Left forelimb (tissue), 1 donor: Measurements from ENCODE around the gene MTG2.

Experiments used
- DNase-seq: peaks from one replicate; pipeline ENCODE4 v3.0.0-alpha.2; 2018; ENCODE audit warnings: low spot score

MTG2 gene

DNA sequence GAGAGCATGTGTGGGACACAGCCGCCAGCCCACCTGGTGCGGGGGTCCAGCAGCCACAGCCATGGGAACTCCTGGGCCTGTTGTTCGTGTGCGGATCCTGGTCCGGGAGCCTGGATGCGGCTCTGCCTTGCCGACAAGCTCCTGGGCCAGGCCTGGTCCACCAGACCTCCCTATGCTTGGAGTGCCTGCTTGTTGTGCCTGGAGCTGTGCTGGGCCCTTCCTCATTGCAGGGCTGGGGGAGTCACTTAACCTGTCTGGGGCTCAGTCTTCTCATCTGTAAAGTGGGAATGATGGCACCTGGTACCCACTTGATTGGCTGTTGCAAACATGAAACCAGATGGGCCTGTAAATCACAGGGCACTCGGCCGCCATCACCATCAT, 52.9 kb downstream of the MTG2 start:
- no peak for DNase-seq

DNA sequence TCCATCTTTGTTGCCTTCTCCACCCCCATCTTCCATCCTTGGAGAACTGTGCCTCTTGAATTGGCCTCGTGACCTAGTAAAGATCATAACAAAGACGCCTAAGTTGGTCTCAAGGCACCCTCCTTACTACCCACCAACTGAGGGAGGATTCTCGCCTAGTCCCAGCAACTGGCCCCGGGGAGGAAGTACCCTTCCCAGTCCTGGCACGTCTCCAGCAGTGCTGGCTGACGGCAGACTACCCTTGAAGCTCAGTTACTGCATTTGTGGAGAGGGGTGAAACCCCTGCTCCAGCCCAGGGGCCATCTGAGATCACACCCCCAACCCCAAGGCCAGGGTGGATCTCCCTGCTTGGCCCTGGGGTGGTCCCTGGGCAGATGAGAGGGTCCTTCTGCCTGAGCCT, 53.4 kb downstream of the MTG2 start:
- DNase-seq, result no peak

DNA sequence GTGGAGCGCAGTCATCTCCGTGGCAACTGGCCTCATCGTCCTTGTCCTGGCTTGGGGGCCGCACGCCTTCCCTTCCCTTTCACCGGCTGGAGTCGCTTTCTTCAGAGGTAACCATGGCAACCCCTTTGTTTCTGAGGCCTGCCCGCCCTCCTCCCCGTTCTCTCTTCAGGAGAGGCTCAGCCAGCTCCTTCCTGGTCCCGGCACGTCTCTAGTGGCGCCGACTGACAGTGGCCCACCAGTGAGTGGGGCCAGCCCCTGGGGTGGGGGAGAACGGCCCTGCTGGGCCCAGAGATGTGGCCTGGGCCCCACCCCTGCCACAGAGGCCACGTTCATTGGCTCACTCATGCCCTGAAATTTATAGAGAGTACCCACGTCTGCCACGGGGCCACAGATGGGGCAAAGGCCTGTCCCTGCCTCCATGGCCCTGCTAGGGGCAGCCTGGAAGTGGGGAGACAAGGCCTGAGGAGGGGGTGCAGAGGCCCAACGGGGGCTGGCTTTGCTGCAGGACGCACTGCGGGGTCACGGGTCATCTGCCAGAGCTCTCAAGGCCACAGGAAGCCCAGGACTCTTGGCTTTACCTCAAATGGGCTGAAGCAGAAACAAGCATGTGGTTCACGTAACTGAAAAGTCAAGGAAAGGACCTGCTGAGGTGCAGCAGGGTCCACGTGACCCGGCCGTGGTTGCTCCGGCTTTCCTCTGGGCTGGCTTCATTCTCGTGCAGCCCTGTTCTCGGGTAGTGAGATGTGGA, 54.1 kb downstream of the MTG2 start:
- DNase-seq, result no peak

DNA sequence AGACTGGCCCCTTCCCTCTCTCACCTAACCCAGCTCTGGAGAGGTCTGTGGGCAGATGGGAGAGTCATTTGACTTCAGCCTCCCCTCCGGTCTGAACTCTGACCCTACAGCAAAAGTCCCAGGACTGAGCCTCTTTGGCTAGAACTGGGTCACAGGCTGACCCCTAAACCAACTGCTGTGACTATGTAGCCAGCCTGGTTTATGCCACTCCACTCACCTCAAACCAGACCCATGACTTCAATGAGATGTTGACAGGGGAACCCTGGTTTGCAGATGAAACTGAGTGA, 54.6 kb downstream of the MTG2 start:
- no peak for DNase-seq

DNA sequence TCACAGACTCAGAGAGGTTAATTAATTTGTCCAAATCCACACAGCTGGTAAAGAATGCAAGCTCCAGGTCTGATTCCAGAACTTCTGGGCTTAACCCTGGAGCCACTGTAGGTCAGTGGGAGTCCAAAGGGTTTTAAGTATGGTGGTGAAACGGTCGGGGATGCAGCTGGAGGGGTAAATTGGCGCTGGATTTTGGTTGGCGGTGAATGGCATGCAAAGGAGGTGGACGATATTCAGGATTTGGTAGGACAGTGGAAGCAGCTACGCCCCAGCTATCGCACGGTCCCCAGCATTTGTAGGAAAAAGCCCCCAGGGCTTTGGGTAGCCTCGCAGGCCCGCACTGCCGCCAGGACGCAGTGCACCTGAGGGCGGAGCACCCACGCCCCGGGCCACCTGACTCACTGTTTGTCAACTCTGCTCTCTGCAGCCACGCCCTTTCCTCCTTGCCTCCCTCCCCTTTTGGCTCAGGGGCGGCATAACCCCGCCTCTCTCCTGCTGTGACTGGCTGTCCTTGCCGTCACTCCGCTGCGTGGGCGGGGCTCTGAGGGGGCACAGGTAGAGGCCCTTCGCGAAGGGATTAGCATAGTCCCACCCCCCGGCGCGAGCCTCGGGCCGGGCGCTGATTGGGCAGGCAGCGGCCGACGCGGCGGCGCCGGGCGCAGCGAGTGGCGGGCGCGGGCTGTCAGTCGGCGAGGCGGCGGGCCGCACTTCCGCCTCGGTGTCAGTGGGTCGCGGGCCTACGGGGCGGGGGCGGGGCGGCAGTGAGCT, 55.2 kb downstream of the MTG2 start, which contains the start of gene OSBPL2:
TSS of gene OSBPL2 (plus strand) at position 721 of the 768 bp plus-strand sequence. CDS start 17,664 bp downstream, outside the sequence.
- peak; percentile 100 for DNase-seq

DNA sequence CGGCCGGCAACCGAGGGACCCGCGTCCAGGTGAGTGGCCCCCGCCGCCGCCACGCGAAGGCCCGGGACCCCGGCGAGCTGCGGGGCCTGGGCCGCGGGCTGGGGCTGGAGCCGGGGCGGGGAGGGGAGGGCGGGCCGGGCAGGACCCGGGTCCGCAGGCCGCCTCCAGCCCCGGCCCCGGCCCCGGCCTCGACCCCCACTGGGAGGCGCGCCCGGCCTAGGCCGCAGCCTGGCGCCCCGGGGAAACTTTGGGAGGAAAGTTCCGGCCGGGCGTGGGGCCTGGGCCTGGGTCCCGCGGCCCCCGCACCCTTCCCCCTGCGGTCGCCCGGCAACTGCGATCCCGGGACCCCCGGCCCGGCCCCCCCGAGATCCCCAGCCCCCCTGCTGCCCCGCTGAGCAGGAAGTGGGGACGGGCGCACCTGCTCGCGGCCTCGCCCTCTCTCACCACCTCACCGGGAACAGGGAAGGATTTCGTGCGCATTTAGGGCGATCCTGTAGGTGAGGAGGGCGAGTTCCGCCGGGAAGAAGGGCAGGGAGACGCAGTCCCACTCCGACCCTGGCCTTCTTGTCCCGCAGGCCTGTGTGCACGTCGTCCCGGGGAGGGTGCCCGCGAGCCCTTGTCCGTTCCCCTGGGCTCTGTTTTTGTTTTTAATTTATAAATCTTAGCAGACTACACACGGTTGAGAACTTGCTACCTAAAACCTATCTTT, 55.9 kb downstream of the MTG2 start:
- DNase-seq, result no peak

DNA sequence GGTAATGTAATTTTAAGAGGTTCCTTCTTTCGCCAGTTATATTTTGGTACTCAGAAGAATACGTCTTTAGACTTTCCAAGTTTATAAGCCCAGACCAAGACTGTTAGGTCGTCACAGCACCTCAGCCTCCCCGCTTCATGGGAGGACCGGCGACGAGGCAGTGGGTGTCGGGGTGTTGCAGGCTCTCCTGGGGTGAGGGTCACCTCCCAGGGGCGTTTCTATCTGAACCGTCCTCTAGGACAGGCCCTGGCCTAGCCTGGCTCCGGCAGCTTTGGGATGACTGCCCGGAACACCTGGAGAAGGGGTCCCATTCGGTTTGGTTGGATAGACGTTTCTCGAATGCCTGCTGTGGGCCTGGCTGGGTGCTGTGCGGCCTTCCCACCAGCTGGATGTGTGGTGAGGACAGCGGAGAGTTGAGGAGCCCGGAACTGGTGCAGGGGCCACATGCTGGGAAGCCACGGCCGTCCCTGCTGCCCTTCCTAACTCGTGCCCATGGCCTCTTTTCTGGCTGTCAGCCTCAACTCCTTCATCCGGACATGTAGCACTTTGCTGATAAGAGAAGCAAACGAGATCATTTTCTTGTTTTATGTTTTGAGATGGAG, 56.6 kb downstream of the MTG2 start:
- DNase-seq, result no peak

DNA sequence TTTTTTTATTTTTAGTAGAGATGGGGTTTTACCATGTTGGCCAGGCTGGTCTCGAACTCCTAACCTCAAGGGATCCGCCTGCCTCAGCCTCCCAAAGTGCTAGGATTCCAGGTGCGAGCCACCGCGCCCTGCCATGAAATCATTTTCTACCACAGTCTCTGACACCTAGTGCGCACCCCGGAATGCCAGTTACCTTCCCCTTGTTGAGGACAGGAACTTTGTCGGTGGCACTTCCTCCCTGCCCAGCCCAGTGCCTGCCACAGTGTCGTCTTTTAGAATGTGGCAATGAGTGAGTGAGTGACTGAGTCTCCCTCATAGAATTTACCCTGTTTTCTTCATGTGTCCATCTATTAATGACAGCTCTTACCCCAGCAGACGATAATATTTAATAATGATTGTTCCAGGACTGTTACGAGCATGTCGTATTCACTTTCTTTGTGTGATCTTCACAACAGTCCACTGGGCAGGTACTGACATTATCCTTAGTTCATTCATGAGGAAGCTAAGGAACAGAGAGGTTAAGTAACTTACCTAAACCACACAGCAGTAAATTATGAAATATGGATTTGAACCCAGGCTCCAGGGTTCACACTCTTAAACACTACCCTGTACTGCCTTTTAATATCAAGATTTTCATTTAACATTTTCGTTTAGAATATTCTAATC, 57.3 kb downstream of the MTG2 start:
- DNase-seq, result no peak

DNA sequence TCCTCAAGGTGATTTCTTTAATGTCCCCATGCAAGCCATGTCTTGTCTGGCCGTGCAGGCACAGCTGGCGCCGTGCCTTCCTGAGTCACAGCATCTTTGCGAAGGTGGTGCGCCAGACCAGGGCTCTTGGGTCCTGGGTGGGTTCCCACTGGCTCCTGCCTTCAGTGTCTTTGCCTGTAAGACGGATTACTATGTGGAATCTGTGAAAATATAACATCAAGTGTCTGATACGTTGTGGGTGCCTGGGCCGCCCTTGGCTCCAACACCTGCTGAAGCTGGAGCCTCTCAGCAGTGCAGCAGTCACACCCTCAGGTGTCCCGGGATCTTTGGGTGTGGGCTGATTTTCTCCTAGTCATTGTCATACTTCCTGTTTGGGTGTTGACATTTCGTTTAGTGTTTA, 58.7 kb downstream of the MTG2 start:
- DNase-seq, result no peak

DNA sequence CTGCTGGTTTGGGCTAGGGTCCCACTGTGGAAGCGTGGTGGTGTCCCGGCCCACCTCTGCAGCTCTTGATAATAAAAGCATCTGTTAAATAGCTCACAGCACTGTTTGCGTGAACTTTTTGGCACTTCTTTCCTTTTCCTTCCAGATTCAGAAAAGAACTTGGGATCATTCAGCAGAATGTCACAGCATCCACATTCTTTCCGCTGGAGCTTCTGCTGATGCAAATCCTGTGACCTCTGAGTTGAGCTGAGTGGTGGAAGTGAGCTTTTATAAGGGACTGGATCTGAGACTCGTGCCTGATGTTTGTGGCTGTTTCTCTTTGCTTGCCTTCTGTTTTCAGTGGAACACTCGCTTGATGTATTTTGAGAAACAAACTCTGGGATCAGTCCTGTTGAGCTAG, 59.3 kb downstream of the MTG2 start:
- DNase-seq, result no peak

DNA sequence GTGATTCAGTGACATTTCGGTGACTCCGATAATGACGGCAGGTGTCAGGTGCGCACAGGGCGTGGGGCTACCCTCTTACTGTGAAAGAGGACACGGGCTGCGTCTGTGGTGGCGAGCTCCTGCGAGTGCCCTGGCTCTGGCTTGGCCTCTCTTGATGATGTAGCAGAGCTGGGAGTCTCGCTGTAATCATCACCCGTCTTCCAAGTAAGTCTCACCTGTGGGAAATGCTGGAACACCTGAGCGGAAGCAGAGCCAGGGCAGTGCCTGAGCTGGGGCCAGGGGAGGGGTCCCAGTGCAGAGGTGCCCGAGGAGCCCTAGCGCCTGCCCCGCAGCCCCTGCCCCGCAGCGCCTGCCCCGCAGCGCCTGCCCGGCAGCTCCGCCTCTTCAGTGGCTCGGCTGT, 60.3 kb downstream of the MTG2 start:
- DNase-seq, result no peak

DNA sequence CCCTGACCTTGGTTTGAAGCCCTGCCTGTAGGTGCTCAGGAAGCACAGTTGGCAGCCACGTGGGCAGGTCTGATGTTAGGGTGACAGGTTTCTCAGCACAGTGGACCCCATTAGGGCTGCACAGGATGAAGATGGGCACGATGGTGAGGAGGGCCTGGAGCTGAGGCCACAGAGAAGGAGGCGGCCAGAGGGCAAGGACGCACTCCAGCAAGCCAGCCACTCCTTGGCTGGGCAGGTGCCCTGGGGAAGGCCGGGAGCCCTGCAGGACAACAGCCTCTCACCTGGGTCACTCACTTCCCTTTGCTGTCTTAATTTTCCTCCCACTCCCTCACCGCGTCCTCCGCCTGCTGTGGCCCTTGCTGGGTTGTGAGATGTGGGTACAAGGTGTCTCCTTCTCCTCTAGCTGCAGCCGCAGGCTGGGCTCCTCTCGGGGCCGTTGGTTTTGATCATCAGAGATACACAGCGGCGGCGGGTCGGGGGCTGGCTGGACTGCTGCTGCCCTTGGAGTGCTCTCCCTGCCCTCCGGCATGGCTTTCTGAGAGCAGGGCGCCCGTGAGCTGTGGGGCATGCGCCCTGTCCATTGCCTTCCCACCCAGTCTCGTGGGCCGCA, 61.2 kb downstream of the MTG2 start:
- no peak for DNase-seq

DNA sequence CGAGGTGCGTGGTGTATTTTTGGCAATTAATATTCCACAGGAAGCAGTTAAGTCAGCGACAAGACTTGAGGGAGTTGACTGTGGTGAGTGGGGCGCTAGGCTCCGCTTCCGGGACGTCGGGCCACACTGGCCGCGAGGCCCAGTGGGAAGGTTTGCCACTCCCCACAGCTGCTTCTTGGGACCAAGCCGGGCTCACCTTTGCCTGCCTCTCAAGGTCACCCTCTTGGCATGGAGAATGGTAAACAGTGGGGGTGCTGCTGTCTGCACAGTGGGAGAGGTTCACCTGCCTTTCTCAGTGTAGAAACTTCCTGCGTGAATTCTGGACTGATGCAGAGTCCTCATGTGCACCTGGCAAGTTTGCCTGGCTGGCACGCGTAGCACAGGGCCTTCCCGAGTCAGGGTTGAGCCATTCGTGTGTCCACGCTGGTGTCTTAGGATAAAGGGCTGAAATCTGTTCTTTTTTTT, 61.8 kb downstream of the MTG2 start:
- no peak for DNase-seq

DNA sequence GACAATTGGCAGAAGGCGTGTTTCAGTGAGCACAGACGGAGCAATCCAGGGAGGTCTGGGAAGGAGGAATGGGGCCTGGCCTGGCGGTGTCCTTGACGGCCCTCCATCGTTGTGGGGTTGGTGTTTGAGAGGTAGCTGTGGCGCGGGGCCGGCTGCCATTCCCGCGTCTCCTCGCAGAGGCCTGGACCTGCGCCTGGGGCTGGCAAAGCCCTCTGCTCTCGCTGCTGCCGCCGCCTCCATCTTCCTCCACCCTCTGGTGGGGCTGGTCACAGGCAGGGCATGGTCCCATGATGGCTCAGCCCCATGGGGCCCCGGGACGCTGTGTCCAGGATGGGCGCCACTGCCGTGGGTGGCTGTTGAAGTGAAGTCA, 63.1 kb downstream of the MTG2 start:
- DNase-seq, result no peak

DNA sequence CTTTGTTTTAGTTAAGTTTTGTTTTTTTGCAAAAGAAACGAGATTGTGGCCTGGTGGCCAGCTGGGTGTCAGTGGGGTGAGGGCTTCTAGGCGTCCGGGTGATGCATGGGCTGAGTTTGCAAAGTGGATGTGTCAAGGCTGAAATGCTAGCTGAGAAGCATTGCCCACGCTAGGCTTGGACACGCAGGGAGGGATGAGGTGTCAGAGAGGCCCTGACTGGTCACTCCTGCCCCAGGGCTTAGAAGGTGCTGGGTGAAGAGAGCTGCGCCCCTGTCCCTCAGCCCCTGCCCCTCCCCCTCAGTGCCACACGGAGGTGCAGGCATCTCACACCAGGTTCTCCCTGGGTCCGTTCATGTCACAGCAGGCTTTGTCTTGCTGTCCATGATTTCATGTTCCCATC, 63.6 kb downstream of the MTG2 start:
- DNase-seq, result no peak

DNA sequence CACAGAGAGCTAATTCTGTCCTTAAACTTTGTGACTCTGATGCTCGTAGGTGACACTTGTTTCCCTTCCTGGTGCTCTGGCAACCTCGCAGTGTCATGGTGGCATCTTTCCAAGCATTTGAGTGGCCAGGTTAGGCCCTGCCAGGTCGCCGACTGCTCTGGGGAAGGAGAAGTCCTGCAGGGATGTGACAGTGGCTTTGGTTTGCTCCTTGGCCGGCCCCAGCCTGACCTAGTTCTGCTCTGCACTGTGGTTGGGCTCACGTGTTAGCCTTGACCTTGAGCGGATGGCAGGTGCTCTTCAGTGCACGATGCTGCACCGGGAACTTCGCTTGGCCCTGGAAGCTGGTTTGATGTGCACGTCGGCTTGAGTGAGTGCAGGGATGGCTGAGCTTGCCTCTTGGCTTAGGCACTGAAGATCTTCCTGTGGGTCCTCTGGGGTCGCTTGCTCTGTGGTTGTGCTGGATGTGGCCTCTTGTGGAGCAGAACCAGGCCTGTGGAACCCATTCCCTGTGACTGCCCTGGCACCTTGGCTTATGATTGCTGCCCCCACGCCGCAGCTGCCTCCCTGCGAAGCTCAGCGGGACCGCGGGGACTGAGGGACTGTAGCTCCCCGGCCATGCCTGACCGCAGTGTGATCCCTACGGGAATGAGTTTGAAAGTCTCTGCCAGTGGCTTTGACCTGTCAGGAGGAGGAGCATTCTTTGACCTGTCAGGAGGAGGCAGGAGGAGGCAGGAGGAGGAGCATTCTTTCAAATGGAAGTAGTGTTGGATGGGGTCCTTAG, 64.2 kb downstream of the MTG2 start:
- DNase-seq, result no peak

DNA sequence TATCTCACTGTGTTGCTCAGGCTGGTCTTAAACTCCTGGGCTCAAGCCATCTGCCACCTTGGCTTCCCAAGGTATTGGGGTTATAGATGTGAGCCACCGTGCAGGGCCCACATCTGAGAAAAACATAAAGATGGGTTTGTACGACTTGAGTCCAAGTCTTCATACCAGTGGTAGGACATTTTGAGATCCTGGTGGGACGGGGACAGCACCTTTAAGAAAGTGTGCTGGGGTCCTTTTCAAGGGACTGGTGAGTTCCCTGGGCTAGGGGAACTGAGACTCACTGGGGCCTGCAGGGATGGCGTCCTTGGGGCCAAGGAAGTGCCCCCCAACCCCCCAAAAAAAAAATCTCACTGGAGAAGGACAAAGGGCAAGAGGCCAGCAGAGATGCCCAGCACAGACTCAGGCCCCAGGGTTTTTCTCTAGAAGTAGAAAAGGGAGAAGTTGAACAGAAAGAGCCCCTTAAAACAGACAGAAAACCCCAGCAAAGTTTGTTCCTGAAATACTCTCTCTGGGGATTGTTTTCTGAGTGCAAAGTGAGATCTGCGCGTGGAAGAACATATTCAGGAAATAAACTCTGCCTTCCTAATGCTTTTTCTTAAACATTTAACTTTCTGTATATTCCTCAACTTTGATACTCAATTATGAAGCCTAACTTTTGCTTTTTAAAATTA, 66.2 kb downstream of the MTG2 start:
- DNase-seq, result no peak

DNA sequence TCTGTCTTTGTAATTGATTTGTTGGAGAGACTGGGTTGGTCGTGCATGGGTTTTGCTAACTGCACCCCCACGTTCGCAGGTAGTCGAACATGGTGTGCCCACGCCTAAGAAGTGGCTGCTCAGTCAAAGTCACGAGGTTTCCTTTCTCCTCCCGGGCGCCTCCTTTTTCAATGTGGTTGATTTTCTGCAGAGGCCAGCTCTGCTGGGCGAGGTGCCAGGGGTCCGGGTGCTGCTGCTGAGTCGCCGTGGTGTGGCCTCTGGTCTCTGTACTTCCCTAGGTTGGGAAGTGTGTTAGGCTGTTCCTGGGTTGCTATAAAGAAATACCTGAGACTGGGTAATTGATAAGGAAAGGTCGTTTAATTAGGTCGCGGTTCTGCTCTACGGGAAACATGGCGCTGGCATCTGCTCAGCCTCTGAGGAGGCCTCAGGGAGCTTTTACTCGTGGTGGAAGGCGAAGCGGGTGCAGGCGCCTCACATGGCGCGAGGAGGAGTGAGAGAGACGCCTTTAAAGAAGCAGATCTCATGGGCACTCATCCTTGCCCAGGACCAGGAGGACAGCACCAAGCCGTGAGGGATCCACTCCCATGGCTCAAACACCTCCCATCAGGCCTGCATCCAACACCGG, 69.6 kb downstream of the MTG2 start:
- DNase-seq, result no peak
